ENCODE results near the gene SRGAP3.

The SRGAP3 gene

DNA sequence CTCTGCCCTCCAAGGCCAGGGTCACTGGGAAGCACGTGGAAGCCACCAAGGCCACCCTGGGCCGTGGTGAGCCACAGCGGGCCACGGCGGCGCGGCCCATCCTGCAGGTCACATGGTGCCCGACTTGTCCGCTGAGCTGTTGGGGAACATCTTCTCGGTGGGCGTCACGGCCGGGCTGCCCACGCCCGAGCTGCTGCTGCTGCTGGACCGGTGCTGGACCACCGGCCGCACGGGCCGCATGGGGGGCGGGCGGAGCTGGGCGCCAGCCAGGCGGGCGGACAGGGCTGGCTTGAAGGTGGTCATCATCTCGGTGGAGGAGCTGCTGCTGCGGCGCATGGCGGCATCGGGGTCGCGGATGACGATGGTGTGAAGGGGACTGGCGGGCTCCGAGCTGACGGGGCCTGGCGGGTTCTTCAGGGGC is 264.0 kb downstream of the SRGAP3 start:
- no peak overlapping the region for H3K4me3 ChIP-seq (IDR thresholded peaks at IDR 0.05; ENCODE audit: insufficient read depth, low read depth, low read length)
- no peaks in the 10 kb centered on the region for H3K36me3 ChIP-seq (ENCODE audit: insufficient read depth)
- TF ChIP-seq, protein P1, sequence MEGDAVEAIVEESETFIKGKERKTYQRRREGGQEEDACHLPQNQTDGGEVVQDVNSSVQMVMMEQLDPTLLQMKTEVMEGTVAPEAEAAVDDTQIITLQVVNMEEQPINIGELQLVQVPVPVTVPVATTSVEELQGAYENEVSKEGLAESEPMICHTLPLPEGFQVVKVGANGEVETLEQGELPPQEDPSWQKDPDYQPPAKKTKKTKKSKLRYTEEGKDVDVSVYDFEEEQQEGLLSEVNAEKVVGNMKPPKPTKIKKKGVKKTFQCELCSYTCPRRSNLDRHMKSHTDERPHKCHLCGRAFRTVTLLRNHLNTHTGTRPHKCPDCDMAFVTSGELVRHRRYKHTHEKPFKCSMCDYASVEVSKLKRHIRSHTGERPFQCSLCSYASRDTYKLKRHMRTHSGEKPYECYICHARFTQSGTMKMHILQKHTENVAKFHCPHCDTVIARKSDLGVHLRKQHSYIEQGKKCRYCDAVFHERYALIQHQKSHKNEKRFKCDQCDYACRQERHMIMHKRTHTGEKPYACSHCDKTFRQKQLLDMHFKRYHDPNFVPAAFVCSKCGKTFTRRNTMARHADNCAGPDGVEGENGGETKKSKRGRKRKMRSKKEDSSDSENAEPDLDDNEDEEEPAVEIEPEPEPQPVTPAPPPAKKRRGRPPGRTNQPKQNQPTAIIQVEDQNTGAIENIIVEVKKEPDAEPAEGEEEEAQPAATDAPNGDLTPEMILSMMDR (conservative IDR thresholded peaks at IDR 0.05; ENCODE audit: low read depth, low read length): no peak
- H3K9ac ChIP-seq: no peak overlapping the region
- H3K4me1 ChIP-seq (ENCODE audit: low read depth, poor library complexity, severe bottlenecking): no peaks in the 10 kb centered on the region
- no peak overlapping the region for H3K4me2 ChIP-seq
- H2AFZ ChIP-seq (ENCODE audit: low read depth): no peak overlapping the region
- no peak overlapping the region for H3K27ac ChIP-seq
- no peaks in the 10 kb centered on the region for H4K20me1 ChIP-seq (ENCODE audit: insufficient read depth)
- H3K27me3 ChIP-seq (ENCODE audit: insufficient read depth, low read depth): no peaks in the 10 kb centered on the region
- no peaks in the 10 kb centered on the region for H3K79me2 ChIP-seq (ENCODE audit: insufficient read depth, low read depth)

DNA sequence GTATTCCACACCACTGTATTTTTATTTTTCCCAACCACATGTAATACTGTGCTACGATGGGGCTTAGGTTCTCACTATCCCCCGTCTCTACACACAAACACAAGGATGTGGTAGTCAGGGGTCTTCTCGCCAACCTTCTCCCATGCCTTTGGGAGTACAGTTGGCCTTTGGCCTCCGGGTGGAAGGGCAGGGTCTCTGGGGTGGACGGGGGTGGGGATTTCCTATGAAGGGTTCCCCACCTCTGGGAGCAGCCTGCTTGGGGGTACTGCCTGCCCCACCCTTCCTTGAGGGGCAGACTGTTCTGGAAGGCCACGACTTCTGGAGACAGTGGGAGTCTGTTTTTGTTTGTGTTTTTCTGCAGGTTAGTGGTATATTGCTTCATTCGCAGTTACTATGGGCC is 264.9 kb downstream of the SRGAP3 start:
- Histone ChIP-seq H3K27ac (no peak overlapping the region), H3K4me3 (IDR thresholded peaks at IDR 0.05; ENCODE audit: insufficient read depth, low read depth, low read length) (no peak overlapping the region), H3K27me3 (ENCODE audit: insufficient read depth, low read depth) (no peaks in the 10 kb centered on the region), H2AFZ (ENCODE audit: low read depth) (no peak overlapping the region), H4K20me1 (ENCODE audit: insufficient read depth) (no peaks in the 10 kb centered on the region), H3K9ac (no peak overlapping the region), H3K79me2 (ENCODE audit: insufficient read depth, low read depth) (no peaks in the 10 kb centered on the region), H3K4me2 (no peak overlapping the region), H3K4me1 (ENCODE audit: low read depth, poor library complexity, severe bottlenecking) (no peaks in the 10 kb centered on the region), H3K36me3 (ENCODE audit: insufficient read depth) (no peaks in the 10 kb centered on the region)
- TF ChIP-seq, protein P1 (conservative IDR thresholded peaks at IDR 0.05; ENCODE audit: low read depth, low read length): no peak

DNA sequence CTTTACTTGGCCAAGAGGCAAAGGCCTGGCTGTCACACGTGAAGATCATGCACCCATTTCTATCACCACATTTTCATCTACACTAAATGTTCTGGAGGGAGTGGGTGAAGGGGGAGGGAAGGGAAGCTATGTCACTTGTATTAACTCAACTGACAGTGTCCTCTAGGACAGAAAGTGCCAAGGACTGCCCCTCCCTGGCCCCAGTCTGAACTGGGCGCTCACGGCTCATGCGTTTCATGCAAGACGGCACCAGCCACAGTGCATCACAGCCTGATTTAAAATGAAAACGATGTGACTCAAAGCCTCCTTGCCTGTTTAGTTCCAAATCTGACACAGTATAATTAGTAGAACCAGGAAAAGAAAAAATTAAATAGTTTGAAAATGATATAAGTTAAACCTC is 265.4 kb downstream of the SRGAP3 start:
- Histone ChIP-seq H3K4me2 (no peak overlapping the region), H2AFZ (ENCODE audit: low read depth) (no peak overlapping the region), H3K9ac (no peak overlapping the region), H3K27ac (no peak overlapping the region), H3K4me1 (ENCODE audit: low read depth, poor library complexity, severe bottlenecking) (no peaks in the 10 kb centered on the region), H3K27me3 (ENCODE audit: insufficient read depth, low read depth) (no peaks in the 10 kb centered on the region), H4K20me1 (ENCODE audit: insufficient read depth) (no peaks in the 10 kb centered on the region), H3K4me3 (IDR thresholded peaks at IDR 0.05; ENCODE audit: insufficient read depth, low read depth, low read length) (no peak overlapping the region), H3K36me3 (ENCODE audit: insufficient read depth) (no peaks in the 10 kb centered on the region), H3K79me2 (ENCODE audit: insufficient read depth, low read depth) (no peaks in the 10 kb centered on the region)
- TF ChIP-seq, protein P1 (conservative IDR thresholded peaks at IDR 0.05; ENCODE audit: low read depth, low read length): no peak

DNA sequence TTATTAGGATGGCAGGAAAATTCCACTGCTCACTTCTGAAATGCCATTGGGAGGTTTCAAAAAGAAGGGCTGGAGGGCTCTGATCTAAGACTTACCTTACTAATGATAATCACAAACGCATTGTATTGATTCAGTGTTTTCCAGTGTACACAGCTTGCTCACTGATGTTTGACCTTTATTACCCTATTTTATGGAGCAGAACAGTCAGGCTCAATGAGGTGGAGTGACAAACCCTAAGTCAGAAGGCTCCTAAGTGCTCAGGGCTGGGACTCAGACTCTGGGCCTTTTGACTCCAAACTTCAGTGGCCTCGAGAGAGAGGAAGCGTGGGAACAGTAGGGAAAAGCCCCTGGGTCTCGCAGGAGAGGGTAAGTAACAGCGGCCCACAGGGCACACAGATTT is 265.9 kb downstream of the SRGAP3 start:
- no peaks in the 10 kb centered on the region for H3K4me1 ChIP-seq (ENCODE audit: low read depth, poor library complexity, severe bottlenecking)
- H2AFZ ChIP-seq (ENCODE audit: low read depth): no peak overlapping the region
- H3K27me3 ChIP-seq (ENCODE audit: insufficient read depth, low read depth): no peaks in the 10 kb centered on the region
- H3K79me2 ChIP-seq (ENCODE audit: insufficient read depth, low read depth): no peaks in the 10 kb centered on the region
- H3K4me3 ChIP-seq (IDR thresholded peaks at IDR 0.05; ENCODE audit: insufficient read depth, low read depth, low read length): no peak overlapping the region
- no peaks in the 10 kb centered on the region for H4K20me1 ChIP-seq (ENCODE audit: insufficient read depth)
- H3K36me3 ChIP-seq (ENCODE audit: insufficient read depth): no peaks in the 10 kb centered on the region
- no peak overlapping the region for H3K9ac ChIP-seq
- H3K27ac ChIP-seq: no peak overlapping the region
- no peak overlapping the region for H3K4me2 ChIP-seq
- TF ChIP-seq, protein P1 (conservative IDR thresholded peaks at IDR 0.05; ENCODE audit: low read depth, low read length): no peak

Data from KMS-11 (cell line).